ENCODE data around the gene RDH13. TPM values are rescaled to one million over a fixed set of nuclear protein-coding genes. Genes with fewer than 3 reads are reported as not detected.
A peak's percentile ranks its signal among the peaks of the same experiment; 100 is the strongest.

RDH13 gene
- total RNA-seq, 4 donors from 2014 or later = 93.2 to 146 (median 134) TPM

- 45 to 61% methylated on average over 15 to 17 of the region's 18 CpGs for WGBS, 2 donors
- intact Hi-C loops (cut with DNase I; ENCODE audit: low total_unique reads) = no loop called here
- DNase-seq (ENCODE audit: low spot score in 2 of 2) = peak in 1 of 2 donors; percentile 95
- no peak overlapping the region for H3K4me3 ChIP-seq (ENCODE audit: low read depth, poor library complexity, severe bottlenecking)
- TF ChIP-seq CTCF (IDR thresholded peaks at IDR 0.05) (no peak), POLR2A (IDR thresholded peaks at IDR 0.05) (no peak)
These were observed 25.8 kb upstream of the RDH13 start for GRCh38 chr19:55088543-55089341.

GRCh38 chr19:55088021-55088451, 25.1 kb upstream of the RDH13 start:
- TF ChIP-seq POLR2A (IDR thresholded peaks at IDR 0.05) = no peak
- TF ChIP-seq CTCF (IDR thresholded peaks at IDR 0.05) = no peak
- H3K4me3 ChIP-seq (ENCODE audit: low read depth, poor library complexity, severe bottlenecking) = no peak overlapping the region
- 52 to 57% methylated on average over 12 of the region's 12 CpGs for WGBS, 2 donors
- intact Hi-C loops (cut with DNase I; ENCODE audit: low total_unique reads) = no loop called here
- no peak for DNase-seq (ENCODE audit: low spot score in 2 of 2)

- intact Hi-C loops (cut with DNase I; ENCODE audit: low total_unique reads) = no loop called here
- no peak for DNase-seq (ENCODE audit: low spot score in 2 of 2)
- no peak overlapping the region for H3K4me3 ChIP-seq (ENCODE audit: low read depth, poor library complexity, severe bottlenecking)
- WGBS, 2 donors = 26 to 37% methylated on average over 17 of the region's 17 CpGs
- TF ChIP-seq CTCF (IDR thresholded peaks at IDR 0.05) = no peak
- no peak for TF ChIP-seq POLR2A (IDR thresholded peaks at IDR 0.05)
These were observed 24.6 kb upstream of the RDH13 start for GRCh38 chr19:55087542-55087901.

GRCh38 chr19:55086730-55087541, 24.0 kb upstream of the RDH13 start:
- intact Hi-C loops (cut with DNase I; ENCODE audit: low total_unique reads) = no loop called here
- no peak overlapping the region for H3K4me3 ChIP-seq (ENCODE audit: low read depth, poor library complexity, severe bottlenecking)
- DNase-seq (ENCODE audit: low spot score in 2 of 2) = peak; percentile 89 to 98
- 2 to 3% methylated on average over 21 to 40 of the region's 74 CpGs for WGBS, 2 donors
- TF ChIP-seq CTCF (IDR thresholded peaks at IDR 0.05) (no peak), POLR2A (IDR thresholded peaks at IDR 0.05) (no peak)

- DNase-seq (ENCODE audit: low spot score in 2 of 2) = no peak
- WGBS, 2 donors = 33 to 39% methylated on average over 26 to 31 of the region's 35 CpGs
- intact Hi-C loops (cut with DNase I; ENCODE audit: low total_unique reads) = no loop called here
- no peak for TF ChIP-seq CTCF (IDR thresholded peaks at IDR 0.05)
- no peak for TF ChIP-seq POLR2A (IDR thresholded peaks at IDR 0.05)
- no peak overlapping the region for H3K4me3 ChIP-seq (ENCODE audit: low read depth, poor library complexity, severe bottlenecking)
These were observed 23.2 kb upstream of the RDH13 start for GRCh38 chr19:55085923-55086715.

Measured in lower leg skin (tissue), 4 donors.